Measurements from ENCODE around the gene PCA3. TPM values are rescaled to one million over a fixed set of nuclear protein-coding genes. Genes with fewer than 3 reads are reported as not detected.

The PCA3 gene
- total and polyA plus RNA-seq, 2 donors (not counting 1 experiment from before 2014, with no cell fraction given), result not detected

GRCh38 chr9:76725011-76725546 lies 39.2 kb upstream of the PCA3 start:
- H3K4me3 ChIP-seq (replicated peaks in 1 of 4; ENCODE audit: control extremely low read depth in 1 of 4, insufficient read depth in 1 of 4, low read depth in 3 of 4, low read length in 4 of 4), result no peak overlapping the region
- H3K4me2 ChIP-seq (ENCODE audit: extremely low read depth, insufficient read depth, low read length), result no peak overlapping the region
- no peak overlapping the region for H3K27ac ChIP-seq (ENCODE audit: insufficient read depth, low read length)
- H3K36me3 ChIP-seq (ENCODE audit: control insufficient read depth, insufficient read depth, low read length), result no peaks in the 10 kb centered on the region
- DNase-seq (ENCODE audit: low read depth in 2 of 2), result no peak
- TF ChIP-seq CTCF (conservative IDR thresholded peaks at IDR 0.05 in 1 of 2, IDR thresholded peaks at IDR 0.05 in 1 of 2; ENCODE audit: low read depth in 1 of 2, low read length in 2 of 2), result no peak
- no peak for TF ChIP-seq EZH2 (IDR thresholded peaks at IDR 0.05; ENCODE audit: low read length, missing control alignments)
- no peaks in the 10 kb centered on the region for H4K20me1 ChIP-seq (ENCODE audit: control insufficient read depth, extremely low read depth, insufficient read depth, low read length)
- no peak overlapping the region for H2AFZ ChIP-seq (ENCODE audit: low read length)
- H3K79me2 ChIP-seq (ENCODE audit: control insufficient read depth, insufficient read depth, low read length), result no peaks in the 10 kb centered on the region
- no peaks in the 10 kb centered on the region for H3K9me3 ChIP-seq (ENCODE audit: control insufficient read depth, insufficient read depth, low read depth, low read length)
- no peaks in the 10 kb centered on the region for H3K4me1 ChIP-seq (ENCODE audit: control insufficient read depth, extremely low read depth, insufficient read depth, low read length)
- H3K27me3 ChIP-seq (ENCODE audit: control insufficient read depth, insufficient read depth, low read length), result no peaks in the 10 kb centered on the region
- no peak overlapping the region for H3K9ac ChIP-seq (ENCODE audit: insufficient read depth, low read length)

- TF ChIP-seq EZH2 (IDR thresholded peaks at IDR 0.05; ENCODE audit: low read length, missing control alignments), result no peak
- TF ChIP-seq CTCF (conservative IDR thresholded peaks at IDR 0.05 in 1 of 2, IDR thresholded peaks at IDR 0.05 in 1 of 2; ENCODE audit: low read depth in 1 of 2, low read length in 2 of 2), result no peak
- no peak overlapping the region for H2AFZ ChIP-seq (ENCODE audit: low read length)
- H3K9ac ChIP-seq (ENCODE audit: insufficient read depth, low read length), result no peak overlapping the region
- H3K4me2 ChIP-seq (ENCODE audit: extremely low read depth, insufficient read depth, low read length), result no peak overlapping the region
- H3K79me2 ChIP-seq (ENCODE audit: control insufficient read depth, insufficient read depth, low read length), result no peaks in the 10 kb centered on the region
- H3K9me3 ChIP-seq (ENCODE audit: control insufficient read depth, insufficient read depth, low read depth, low read length), result no peaks in the 10 kb centered on the region
- H3K4me1 ChIP-seq (ENCODE audit: control insufficient read depth, extremely low read depth, insufficient read depth, low read length), result no peaks in the 10 kb centered on the region
- no peaks in the 10 kb centered on the region for H3K27me3 ChIP-seq (ENCODE audit: control insufficient read depth, insufficient read depth, low read length)
- no peak overlapping the region for H3K4me3 ChIP-seq (replicated peaks in 1 of 4; ENCODE audit: control extremely low read depth in 1 of 4, insufficient read depth in 1 of 4, low read depth in 3 of 4, low read length in 4 of 4)
- H3K36me3 ChIP-seq (ENCODE audit: control insufficient read depth, insufficient read depth, low read length), result no peaks in the 10 kb centered on the region
- no peak for DNase-seq (ENCODE audit: low read depth in 2 of 2)
- H4K20me1 ChIP-seq (ENCODE audit: control insufficient read depth, extremely low read depth, insufficient read depth, low read length), result no peaks in the 10 kb centered on the region
- H3K27ac ChIP-seq (ENCODE audit: insufficient read depth, low read length), result no peak overlapping the region
Measured at GRCh38 chr9:76725885-76726284, 38.4 kb upstream of the PCA3 start.

GRCh38 chr9:76729116-76729515 lies 35.1 kb upstream of the PCA3 start:
- no peaks in the 10 kb centered on the region for H3K9me3 ChIP-seq (ENCODE audit: control insufficient read depth, insufficient read depth, low read depth, low read length)
- H3K4me1 ChIP-seq (ENCODE audit: control insufficient read depth, extremely low read depth, insufficient read depth, low read length), result no peaks in the 10 kb centered on the region
- no peaks in the 10 kb centered on the region for H3K36me3 ChIP-seq (ENCODE audit: control insufficient read depth, insufficient read depth, low read length)
- no peak for DNase-seq (ENCODE audit: low read depth in 2 of 2)
- H3K4me3 ChIP-seq (replicated peaks in 1 of 4; ENCODE audit: control extremely low read depth in 1 of 4, insufficient read depth in 1 of 4, low read depth in 3 of 4, low read length in 4 of 4), result no peak overlapping the region
- no peak overlapping the region for H3K9ac ChIP-seq (ENCODE audit: insufficient read depth, low read length)
- H3K79me2 ChIP-seq (ENCODE audit: control insufficient read depth, insufficient read depth, low read length), result no peaks in the 10 kb centered on the region
- H3K27me3 ChIP-seq (ENCODE audit: control insufficient read depth, insufficient read depth, low read length), result no peaks in the 10 kb centered on the region
- TF ChIP-seq EZH2 (IDR thresholded peaks at IDR 0.05; ENCODE audit: low read length, missing control alignments) (no peak), CTCF (conservative IDR thresholded peaks at IDR 0.05 in 1 of 2, IDR thresholded peaks at IDR 0.05 in 1 of 2; ENCODE audit: low read depth in 1 of 2, low read length in 2 of 2) (no peak)
- H4K20me1 ChIP-seq (ENCODE audit: control insufficient read depth, extremely low read depth, insufficient read depth, low read length), result no peaks in the 10 kb centered on the region
- no peak overlapping the region for H3K4me2 ChIP-seq (ENCODE audit: extremely low read depth, insufficient read depth, low read length)
- H3K27ac ChIP-seq (ENCODE audit: insufficient read depth, low read length), result no peak overlapping the region
- H2AFZ ChIP-seq (ENCODE audit: low read length), result no peak overlapping the region
